ENCODE measurements around the gene FUNDC1. TPM values are rescaled to one million over a fixed set of nuclear protein-coding genes. Genes with fewer than 3 reads are reported as not detected.

FUNDC1 gene
- total RNA-seq, 1 experiment from 2014 or later = 17.0 TPM

- BruUV-seq (replicated peaks) = no TSS peak
- ChIA-PET CTCF (no interaction called here), RAD21 (ENCODE audit: low non-redundant PET in 1 of 2, low total read pairs in 2 of 2, uncharacterized antibody in 2 of 2, unreplicated experiment in 2 of 2) (no interaction called here), POLR2A (no interaction called here)
- no peak overlapping the region for H3K4me2 ChIP-seq (ENCODE audit: low read length)
- H3K9me3 ChIP-seq (ENCODE audit: control insufficient read depth in 1 of 2, insufficient read depth in 1 of 2, low read depth in 1 of 2, low read length in 2 of 2) = no peaks in the 10 kb centered on the region
- no peak overlapping the region for H3K9ac ChIP-seq (ENCODE audit: low read length)
- H3K4me3 ChIP-seq (replicated peaks in 1 of 2; ENCODE audit: low read depth in 1 of 2, low read length in 2 of 2) = no peak overlapping the region
- no peak overlapping the region for H2AFZ ChIP-seq (ENCODE audit: low read depth, low read length, poor library complexity, severe bottlenecking)
- no peaks in the 10 kb centered on the region for H3K36me3 ChIP-seq (ENCODE audit: control insufficient read depth in 1 of 2, insufficient read depth in 2 of 2, low read length in 2 of 2)
- no peaks in the 10 kb centered on the region for H4K20me1 ChIP-seq (ENCODE audit: insufficient read depth)
- no peak overlapping the region for H3K27ac ChIP-seq (ENCODE audit: low read depth, low read length)
- TF ChIP-seq, protein P1, sequence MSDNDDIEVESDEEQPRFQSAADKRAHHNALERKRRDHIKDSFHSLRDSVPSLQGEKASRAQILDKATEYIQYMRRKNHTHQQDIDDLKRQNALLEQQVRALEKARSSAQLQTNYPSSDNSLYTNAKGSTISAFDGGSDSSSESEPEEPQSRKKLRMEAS (IDR thresholded peaks at IDR 0.05) = no peak
- TF ChIP-seq POLR2AphosphoS5 (IDR thresholded peaks at IDR 0.05; ENCODE audit: low read depth, low read length) (no peak), ZFX (IDR thresholded peaks at IDR 0.05) (no peak), TCF7L2 (IDR thresholded peaks at IDR 0.05; ENCODE audit: borderline replicate concordance, extremely low read depth, insufficient read depth, insufficient read length) (no peak), EZH2phosphoT487 (IDR thresholded peaks at IDR 0.05; ENCODE audit: borderline replicate concordance) (no peak), EZH2 (IDR thresholded peaks at IDR 0.05) (no peak), ELF1 (IDR thresholded peaks at IDR 0.05; ENCODE audit: borderline replicate concordance, low read depth) (no peak), SRF (IDR thresholded peaks at IDR 0.05; ENCODE audit: low read depth) (no peak)
- TF ChIP-seq, protein P2, sequence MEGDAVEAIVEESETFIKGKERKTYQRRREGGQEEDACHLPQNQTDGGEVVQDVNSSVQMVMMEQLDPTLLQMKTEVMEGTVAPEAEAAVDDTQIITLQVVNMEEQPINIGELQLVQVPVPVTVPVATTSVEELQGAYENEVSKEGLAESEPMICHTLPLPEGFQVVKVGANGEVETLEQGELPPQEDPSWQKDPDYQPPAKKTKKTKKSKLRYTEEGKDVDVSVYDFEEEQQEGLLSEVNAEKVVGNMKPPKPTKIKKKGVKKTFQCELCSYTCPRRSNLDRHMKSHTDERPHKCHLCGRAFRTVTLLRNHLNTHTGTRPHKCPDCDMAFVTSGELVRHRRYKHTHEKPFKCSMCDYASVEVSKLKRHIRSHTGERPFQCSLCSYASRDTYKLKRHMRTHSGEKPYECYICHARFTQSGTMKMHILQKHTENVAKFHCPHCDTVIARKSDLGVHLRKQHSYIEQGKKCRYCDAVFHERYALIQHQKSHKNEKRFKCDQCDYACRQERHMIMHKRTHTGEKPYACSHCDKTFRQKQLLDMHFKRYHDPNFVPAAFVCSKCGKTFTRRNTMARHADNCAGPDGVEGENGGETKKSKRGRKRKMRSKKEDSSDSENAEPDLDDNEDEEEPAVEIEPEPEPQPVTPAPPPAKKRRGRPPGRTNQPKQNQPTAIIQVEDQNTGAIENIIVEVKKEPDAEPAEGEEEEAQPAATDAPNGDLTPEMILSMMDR (IDR thresholded peaks at IDR 0.05 in 2 of 3, conservative IDR thresholded peaks at IDR 0.05 in 1 of 3; ENCODE audit: borderline replicate concordance in 1 of 3, insufficient read depth in 1 of 3, low read depth in 2 of 3, low read length in 2 of 3) = no peak
- TF ChIP-seq, protein P3, sequence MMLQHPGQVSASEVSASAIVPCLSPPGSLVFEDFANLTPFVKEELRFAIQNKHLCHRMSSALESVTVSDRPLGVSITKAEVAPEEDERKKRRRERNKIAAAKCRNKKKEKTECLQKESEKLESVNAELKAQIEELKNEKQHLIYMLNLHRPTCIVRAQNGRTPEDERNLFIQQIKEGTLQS (IDR thresholded peaks at IDR 0.05) = no peak
- TF ChIP-seq, protein P4, sequence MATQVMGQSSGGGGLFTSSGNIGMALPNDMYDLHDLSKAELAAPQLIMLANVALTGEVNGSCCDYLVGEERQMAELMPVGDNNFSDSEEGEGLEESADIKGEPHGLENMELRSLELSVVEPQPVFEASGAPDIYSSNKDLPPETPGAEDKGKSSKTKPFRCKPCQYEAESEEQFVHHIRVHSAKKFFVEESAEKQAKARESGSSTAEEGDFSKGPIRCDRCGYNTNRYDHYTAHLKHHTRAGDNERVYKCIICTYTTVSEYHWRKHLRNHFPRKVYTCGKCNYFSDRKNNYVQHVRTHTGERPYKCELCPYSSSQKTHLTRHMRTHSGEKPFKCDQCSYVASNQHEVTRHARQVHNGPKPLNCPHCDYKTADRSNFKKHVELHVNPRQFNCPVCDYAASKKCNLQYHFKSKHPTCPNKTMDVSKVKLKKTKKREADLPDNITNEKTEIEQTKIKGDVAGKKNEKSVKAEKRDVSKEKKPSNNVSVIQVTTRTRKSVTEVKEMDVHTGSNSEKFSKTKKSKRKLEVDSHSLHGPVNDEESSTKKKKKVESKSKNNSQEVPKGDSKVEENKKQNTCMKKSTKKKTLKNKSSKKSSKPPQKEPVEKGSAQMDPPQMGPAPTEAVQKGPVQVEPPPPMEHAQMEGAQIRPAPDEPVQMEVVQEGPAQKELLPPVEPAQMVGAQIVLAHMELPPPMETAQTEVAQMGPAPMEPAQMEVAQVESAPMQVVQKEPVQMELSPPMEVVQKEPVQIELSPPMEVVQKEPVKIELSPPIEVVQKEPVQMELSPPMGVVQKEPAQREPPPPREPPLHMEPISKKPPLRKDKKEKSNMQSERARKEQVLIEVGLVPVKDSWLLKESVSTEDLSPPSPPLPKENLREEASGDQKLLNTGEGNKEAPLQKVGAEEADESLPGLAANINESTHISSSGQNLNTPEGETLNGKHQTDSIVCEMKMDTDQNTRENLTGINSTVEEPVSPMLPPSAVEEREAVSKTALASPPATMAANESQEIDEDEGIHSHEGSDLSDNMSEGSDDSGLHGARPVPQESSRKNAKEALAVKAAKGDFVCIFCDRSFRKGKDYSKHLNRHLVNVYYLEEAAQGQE (IDR thresholded peaks at IDR 0.05; ENCODE audit: low read depth) = no peak
- intact Hi-C loops (cut with micrococcal nuclease) = loop anchor here (10.0 kb wide), 1 partner anchor 589 kb away; no protein-coding TSS in a partner anchor
- peaks cover 0 to 9% of the 10 kb centered on the region in 2 experiments; a peak in 1 of 4 replicates for H3K4me1 ChIP-seq (ENCODE audit: control insufficient read depth in 1 of 2, insufficient read depth in 2 of 2, low read length in 2 of 2)
- no peak for DNase-seq (ENCODE audit: low read depth, low spot score)
- no peaks in the 10 kb centered on the region for H3K27me3 ChIP-seq (ENCODE audit: insufficient read depth, low read length)
- ATAC-seq = no peak
- peaks cover 27% of the 10 kb centered on the region for H3K79me2 ChIP-seq (ENCODE audit: insufficient read depth, low read length)
- no peaks in the 10 kb centered on the region for H3K9me2 ChIP-seq (ENCODE audit: insufficient read depth)
Measured at GRCh38 chrX:44544036-44544435, 1.4 kb upstream of the FUNDC1 start.
